ENCODE measurements around the gene LRRC45. TPM values are rescaled to one million over a fixed set of nuclear protein-coding genes. Genes with fewer than 3 reads are reported as not detected.

Gene LRRC45
- total RNA-seq, 6 experiments from 2014 or later: 6.8 to 10.5 (median 10.0) TPM

GRCh38 chr17:82034371-82035011 lies 11.4 kb downstream of the LRRC45 start:
- no peak overlapping the region for H3K4me3 Mint-ChIP-seq
- H3K4me1 Mint-ChIP-seq (ENCODE audit: low read depth): peaks cover 7% of the 10 kb centered on the region

GRCh38 chr17:82035488-82035887 lies 12.4 kb downstream of the LRRC45 start:
- Mint-ChIP-seq H3K9me3 (no peaks in the 10 kb centered on the region), H3K36me3 (ENCODE audit: low read depth) (peaks cover 6% of the 10 kb centered on the region; the same call in 1 of the 2 replicates), H3K27me3 (ENCODE audit: insufficient read depth) (no peaks in the 10 kb centered on the region), H3K4me3 (no peak overlapping the region), H3K27ac (no peak overlapping the region), H3K4me1 (ENCODE audit: low read depth) (peaks cover 7% of the 10 kb centered on the region)
- no peak for DNase-seq
- TF ChIP-seq CTCF (IDR thresholded peaks at IDR 0.05): no peak

More at GRCh38 chr17:82034371-82035011, 11.4 kb downstream of the LRRC45 start:
- no peak for DNase-seq
- H3K27me3 Mint-ChIP-seq (ENCODE audit: insufficient read depth): peaks cover 2% of the 10 kb centered on the region; the same call in 1 of the 2 replicates
- H3K36me3 Mint-ChIP-seq (ENCODE audit: low read depth): peaks cover 6% of the 10 kb centered on the region; the same call in 1 of the 2 replicates
- H3K27ac Mint-ChIP-seq: no peak overlapping the region
- no peak for TF ChIP-seq CTCF (IDR thresholded peaks at IDR 0.05)
- H3K9me3 Mint-ChIP-seq: no peaks in the 10 kb centered on the region

- Mint-ChIP-seq H3K9me3 (no peaks in the 10 kb centered on the region), H3K27me3 (ENCODE audit: insufficient read depth) (no peaks in the 10 kb centered on the region), H3K4me1 (ENCODE audit: low read depth) (peaks cover 10% of the 10 kb centered on the region), H3K4me3 (peak overlapping the region; percentile 86), H3K27ac (no peak overlapping the region), H3K36me3 (ENCODE audit: low read depth) (peaks cover 6% of the 10 kb centered on the region; the same call in 1 of the 2 replicates)
- no peak for DNase-seq
- TF ChIP-seq CTCF (IDR thresholded peaks at IDR 0.05): no peak
These were observed 13.0 kb downstream of the LRRC45 start for GRCh38 chr17:82035956-82036633.

- no peak for TF ChIP-seq CTCF (IDR thresholded peaks at IDR 0.05)
- Mint-ChIP-seq H3K27ac (no peak overlapping the region), H3K4me3 (peak overlapping the region; percentile 86), H3K4me1 (ENCODE audit: low read depth) (peaks cover 16% of the 10 kb centered on the region), H3K27me3 (ENCODE audit: insufficient read depth) (no peaks in the 10 kb centered on the region; the same call in 1 of the 2 replicates), H3K36me3 (ENCODE audit: low read depth) (peaks cover 6% of the 10 kb centered on the region; the same call in 1 of the 2 replicates), H3K9me3 (no peaks in the 10 kb centered on the region)
- DNase-seq: no peak
These were observed 13.6 kb downstream of the LRRC45 start for GRCh38 chr17:82036634-82037091.

- Mint-ChIP-seq H3K9me3 (no peaks in the 10 kb centered on the region), H3K36me3 (ENCODE audit: low read depth) (peaks cover 6% of the 10 kb centered on the region; the same call in 1 of the 2 replicates), H3K4me3 (peak within 1 kb of the TSS; percentile 86), H3K27me3 (ENCODE audit: insufficient read depth) (no peaks in the 10 kb centered on the region; the same call in 1 of the 2 replicates), H3K27ac (peak within 1 kb of the TSS; percentile 93), H3K4me1 (ENCODE audit: low read depth) (peaks cover 17% of the 10 kb centered on the region)
- peak; percentile 89 for TF ChIP-seq CTCF (IDR thresholded peaks at IDR 0.05)
- peak; percentile 89 for DNase-seq
These were observed 14.2 kb downstream of the LRRC45 start, which contains the start of gene DCXR for GRCh38 chr17:82037092-82037888. Gene DCXR (minus strand): TSS chr17:82037697. CDS start chr17:82037682, 15 bp downstream.
